ENCODE results near the gene KSR2. TPM values are rescaled to one million over a fixed set of nuclear protein-coding genes. Genes with fewer than 3 reads are reported as not detected.

KSR2 gene
- total and polyA plus RNA-seq, 2 of the 13 experiments (the other 11 are each of a cell fraction or from before 2014, with no cell fraction given), result 0.02 TPM; not detected in 1

GRCh38 chr12:117518594-117519270 lies 450.1 kb downstream of the KSR2 start (continued):
- TF ChIP-seq KIAA2018 (CRISPR knock-in tag; IDR thresholded peaks at IDR 0.05; ENCODE audit: borderline replicate concordance) (no peak), ZSCAN29 (CRISPR knock-in tag; conservative IDR thresholded peaks at IDR 0.05) (no peak), PBX2 (CRISPR knock-in tag; IDR thresholded peaks at IDR 0.05) (no peak), HNRNPK (IDR thresholded peaks at IDR 0.05; ENCODE audit: low read depth, low read length, poor library complexity, severe bottlenecking) (no peak), HDAC2 (CRISPR knock-in tag; IDR thresholded peaks at IDR 0.05) (no peak), XRCC5 (optimal IDR thresholded peaks at IDR 0.05; ENCODE audit: low read length) (no peak)
- TF ChIP-seq, protein P1, sequence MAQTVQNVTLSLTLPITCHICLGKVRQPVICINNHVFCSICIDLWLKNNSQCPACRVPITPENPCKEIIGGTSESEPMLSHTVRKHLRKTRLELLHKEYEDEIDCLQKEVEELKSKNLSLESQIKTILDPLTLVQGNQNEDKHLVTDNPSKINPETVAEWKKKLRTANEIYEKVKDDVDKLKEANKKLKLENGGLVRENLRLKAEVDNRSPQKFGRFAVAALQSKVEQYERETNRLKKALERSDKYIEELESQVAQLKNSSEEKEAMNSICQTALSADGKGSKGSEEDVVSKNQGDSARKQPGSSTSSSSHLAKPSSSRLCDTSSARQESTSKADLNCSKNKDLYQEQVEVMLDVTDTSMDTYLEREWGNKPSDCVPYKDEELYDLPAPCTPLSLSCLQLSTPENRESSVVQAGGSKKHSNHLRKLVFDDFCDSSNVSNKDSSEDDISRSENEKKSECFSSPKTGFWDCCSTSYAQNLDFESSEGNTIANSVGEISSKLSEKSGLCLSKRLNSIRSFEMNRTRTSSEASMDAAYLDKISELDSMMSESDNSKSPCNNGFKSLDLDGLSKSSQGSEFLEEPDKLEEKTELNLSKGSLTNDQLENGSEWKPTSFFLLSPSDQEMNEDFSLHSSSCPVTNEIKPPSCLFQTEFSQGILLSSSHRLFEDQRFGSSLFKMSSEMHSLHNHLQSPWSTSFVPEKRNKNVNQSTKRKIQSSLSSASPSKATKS (CRISPR knock-in tag; IDR thresholded peaks at IDR 0.05), result no peak
- TF ChIP-seq, protein P2, sequence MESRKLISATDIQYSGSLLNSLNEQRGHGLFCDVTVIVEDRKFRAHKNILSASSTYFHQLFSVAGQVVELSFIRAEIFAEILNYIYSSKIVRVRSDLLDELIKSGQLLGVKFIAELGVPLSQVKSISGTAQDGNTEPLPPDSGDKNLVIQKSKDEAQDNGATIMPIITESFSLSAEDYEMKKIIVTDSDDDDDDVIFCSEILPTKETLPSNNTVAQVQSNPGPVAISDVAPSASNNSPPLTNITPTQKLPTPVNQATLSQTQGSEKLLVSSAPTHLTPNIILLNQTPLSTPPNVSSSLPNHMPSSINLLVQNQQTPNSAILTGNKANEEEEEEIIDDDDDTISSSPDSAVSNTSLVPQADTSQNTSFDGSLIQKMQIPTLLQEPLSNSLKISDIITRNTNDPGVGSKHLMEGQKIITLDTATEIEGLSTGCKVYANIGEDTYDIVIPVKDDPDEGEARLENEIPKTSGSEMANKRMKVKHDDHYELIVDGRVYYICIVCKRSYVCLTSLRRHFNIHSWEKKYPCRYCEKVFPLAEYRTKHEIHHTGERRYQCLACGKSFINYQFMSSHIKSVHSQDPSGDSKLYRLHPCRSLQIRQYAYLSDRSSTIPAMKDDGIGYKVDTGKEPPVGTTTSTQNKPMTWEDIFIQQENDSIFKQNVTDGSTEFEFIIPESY (CRISPR knock-in tag; IDR thresholded peaks at IDR 0.05), result no peak
- TF ChIP-seq, protein P3, sequence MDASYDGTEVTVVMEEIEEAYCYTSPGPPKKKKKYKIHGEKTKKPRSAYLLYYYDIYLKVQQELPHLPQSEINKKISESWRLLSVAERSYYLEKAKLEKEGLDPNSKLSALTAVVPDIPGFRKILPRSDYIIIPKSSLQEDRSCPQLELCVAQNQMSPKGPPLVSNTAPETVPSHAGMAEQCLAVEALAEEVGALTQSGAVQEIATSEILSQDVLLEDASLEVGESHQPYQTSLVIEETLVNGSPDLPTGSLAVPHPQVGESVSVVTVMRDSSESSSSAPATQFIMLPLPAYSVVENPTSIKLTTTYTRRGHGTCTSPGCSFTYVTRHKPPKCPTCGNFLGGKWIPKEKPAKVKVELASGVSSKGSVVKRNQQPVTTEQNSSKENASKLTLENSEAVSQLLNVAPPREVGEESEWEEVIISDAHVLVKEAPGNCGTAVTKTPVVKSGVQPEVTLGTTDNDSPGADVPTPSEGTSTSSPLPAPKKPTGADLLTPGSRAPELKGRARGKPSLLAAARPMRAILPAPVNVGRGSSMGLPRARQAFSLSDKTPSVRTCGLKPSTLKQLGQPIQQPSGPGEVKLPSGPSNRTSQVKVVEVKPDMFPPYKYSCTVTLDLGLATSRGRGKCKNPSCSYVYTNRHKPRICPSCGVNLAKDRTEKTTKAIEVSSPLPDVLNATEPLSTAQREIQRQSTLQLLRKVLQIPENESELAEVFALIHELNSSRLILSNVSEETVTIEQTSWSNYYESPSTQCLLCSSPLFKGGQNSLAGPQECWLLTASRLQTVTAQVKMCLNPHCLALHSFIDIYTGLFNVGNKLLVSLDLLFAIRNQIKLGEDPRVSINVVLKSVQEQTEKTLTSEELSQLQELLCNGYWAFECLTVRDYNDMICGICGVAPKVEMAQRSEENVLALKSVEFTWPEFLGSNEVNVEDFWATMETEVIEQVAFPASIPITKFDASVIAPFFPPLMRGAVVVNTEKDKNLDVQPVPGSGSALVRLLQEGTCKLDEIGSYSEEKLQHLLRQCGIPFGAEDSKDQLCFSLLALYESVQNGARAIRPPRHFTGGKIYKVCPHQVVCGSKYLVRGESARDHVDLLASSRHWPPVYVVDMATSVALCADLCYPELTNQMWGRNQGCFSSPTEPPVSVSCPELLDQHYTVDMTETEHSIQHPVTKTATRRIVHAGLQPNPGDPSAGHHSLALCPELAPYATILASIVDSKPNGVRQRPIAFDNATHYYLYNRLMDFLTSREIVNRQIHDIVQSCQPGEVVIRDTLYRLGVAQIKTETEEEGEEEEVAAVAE (CRISPR knock-in tag; IDR thresholded peaks at IDR 0.05; ENCODE audit: borderline replicate concordance), result no peak

All from HepG2 (cell line).